ENCODE measurements around the gene B9D1.

B9D1 gene

DNA sequence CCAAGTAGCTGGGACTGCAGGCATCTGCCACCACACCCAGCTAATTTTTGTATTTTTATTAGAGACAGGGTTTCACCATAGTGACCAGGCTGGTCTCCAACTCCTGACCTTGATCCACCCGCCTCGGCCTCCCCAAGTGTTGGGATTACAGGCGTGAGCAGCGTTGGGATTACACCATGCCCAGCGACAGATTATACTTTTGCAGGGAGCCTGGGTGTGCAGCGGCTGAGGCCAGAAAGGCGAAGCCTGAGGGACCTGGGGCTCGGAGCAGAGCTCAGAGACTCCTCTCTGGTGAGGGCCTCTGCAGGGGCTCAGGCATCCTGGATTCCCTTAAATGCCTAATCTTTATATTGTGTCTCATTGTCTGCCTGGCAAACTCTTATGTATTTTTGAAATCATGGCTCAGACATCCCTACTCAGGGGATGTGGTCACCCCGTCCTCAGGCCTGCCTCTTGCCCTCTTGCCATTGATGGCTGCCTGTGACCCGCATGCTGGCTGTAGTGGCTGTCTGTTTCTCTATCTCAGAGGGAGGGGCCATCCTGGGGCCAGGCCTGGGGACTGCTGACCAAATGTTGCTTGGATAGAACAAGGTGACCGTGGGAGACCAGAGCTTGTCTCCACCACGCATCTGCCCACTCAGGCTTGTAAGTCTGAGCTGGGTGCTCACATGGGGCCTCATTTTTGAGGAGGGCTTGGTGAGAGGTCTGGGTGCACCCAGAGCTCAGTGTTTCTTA, 42.6 kb downstream of the B9D1 start:
- H3K4me3 ChIP-seq (ENCODE audit: low read length), result no peak overlapping the region
- DNase-seq (ENCODE audit: low read depth), result no peak
- TF ChIP-seq CTCF (conservative IDR thresholded peaks at IDR 0.05; ENCODE audit: low read length), result no peak

- no peak for DNase-seq (ENCODE audit: low read depth)
- TF ChIP-seq CTCF (conservative IDR thresholded peaks at IDR 0.05; ENCODE audit: low read length), result no peak
These were observed 43.9 kb downstream of the B9D1 start for GRCh38 chr17:19318611-19319010.

DNA sequence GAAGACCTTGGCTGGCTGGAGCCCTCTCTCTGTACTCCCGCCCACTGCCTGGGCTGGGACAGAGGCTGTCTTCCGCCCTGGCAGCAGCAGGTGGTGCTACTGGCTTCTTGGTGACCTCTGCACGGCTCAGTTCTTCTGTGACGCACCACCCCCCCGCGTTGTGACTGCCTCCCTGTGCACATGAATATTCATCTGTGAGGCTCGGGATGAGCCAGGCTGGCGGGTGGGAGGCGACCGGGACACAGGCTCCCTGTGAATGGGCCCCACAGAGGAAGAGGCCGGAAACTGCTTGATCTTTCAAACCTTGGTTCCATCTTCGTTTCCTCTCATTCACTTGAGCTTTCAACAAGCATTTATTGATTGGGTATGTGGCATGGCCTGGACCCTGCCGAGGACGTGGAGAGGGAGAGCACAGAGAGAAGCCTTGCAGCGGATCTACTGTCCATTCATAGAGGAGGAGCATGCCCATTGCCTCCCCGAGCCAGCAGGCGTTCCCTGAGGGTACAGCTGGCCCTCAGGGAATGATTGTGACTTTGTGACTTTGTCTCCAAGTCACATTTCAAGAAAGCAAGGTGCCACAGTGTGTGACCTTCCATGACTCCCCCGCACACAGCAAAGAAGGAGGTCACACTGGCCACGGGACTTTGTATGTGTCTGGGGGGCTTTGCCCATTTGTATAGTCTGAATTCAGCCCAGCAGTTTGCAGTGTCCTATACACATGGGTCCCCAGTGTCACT, 45.0 kb downstream of the B9D1 start:
- peak; percentile 19; the same call in 1 of the 2 replicates for TF ChIP-seq CTCF (conservative IDR thresholded peaks at IDR 0.05; ENCODE audit: low read length)
- peak; percentile 32 for DNase-seq (ENCODE audit: low read depth)

More at GRCh38 chr17:19318611-19319010, 43.9 kb downstream of the B9D1 start:
- no peak overlapping the region for H3K4me3 ChIP-seq (ENCODE audit: low read length)

DNA sequence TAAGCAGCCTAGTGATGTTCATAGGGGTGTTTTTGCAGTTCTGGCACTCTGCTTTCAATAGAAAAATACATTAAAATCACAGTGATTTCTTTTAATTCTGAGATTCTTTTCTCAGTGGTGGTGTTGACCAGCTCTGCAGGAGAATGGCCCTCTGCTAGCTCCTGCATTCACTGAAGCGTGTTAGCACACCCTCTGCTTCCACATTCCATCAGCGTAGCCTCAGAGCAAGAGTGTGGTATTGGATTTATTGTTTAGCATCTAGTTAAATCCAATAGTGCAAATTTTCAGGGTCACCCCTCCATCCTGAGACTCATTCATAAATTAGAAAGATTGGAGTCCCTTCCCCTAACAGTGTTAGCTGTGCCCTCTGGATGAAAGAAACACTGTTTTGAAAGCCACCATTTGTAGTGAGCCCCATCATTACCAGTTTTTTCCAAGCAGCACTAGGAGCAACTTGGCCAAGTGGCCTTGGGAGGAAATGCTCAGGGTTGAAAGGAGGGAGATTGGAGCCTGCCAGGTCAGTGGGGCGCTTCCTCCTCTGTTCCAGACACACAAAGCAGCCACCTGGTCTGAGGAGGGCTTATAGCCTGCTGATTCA, 45.7 kb downstream of the B9D1 start:
- DNase-seq (ENCODE audit: low read depth), result no peak
- no peak for TF ChIP-seq CTCF (conservative IDR thresholded peaks at IDR 0.05; ENCODE audit: low read length)
- no peak overlapping the region for H3K4me3 ChIP-seq (ENCODE audit: low read length)

More for the DNA sequence above, 45.0 kb downstream of the B9D1 start:
- no peak overlapping the region for H3K4me3 ChIP-seq (ENCODE audit: low read length)

- no peak for TF ChIP-seq CTCF (conservative IDR thresholded peaks at IDR 0.05; ENCODE audit: low read length)
These were observed 47.4 kb downstream of the B9D1 start for GRCh38 chr17:19315104-19315503.

GRCh38 chr17:19313746-19314651, 48.5 kb downstream of the B9D1 start:
- no peak for TF ChIP-seq CTCF (conservative IDR thresholded peaks at IDR 0.05; ENCODE audit: low read length)
- H3K4me3 ChIP-seq (ENCODE audit: low read length), result no peak overlapping the region
- DNase-seq (ENCODE audit: low read depth), result no peak

More at GRCh38 chr17:19315104-19315503, 47.4 kb downstream of the B9D1 start:
- no peak overlapping the region for H3K4me3 ChIP-seq (ENCODE audit: low read length)
- DNase-seq (ENCODE audit: low read depth), result no peak

Data from AG10803 (cell line).